Sigmoid colon (tissue), 4 donors: Measurements from ENCODE around the gene MAML1.

Experiments used
- EP300 ChIP-seq, 4 donors: sonication (generic); formaldehyde crosslinking; IDR thresholded peaks; one replicate each; pipeline ENCODE4 v1.6.1; 2017; ENCODE audit warnings: antibody characterized with exemption in 4 of 4
- POLR2A ChIP-seq, 2 donors: fragments of 450-650 bp; IDR thresholded peaks; one replicate each; pipeline ENCODE4 v1.6.1; 2016; ENCODE audit warnings: antibody characterized with exemption in 2 of 2, mild to moderate bottlenecking in 2 of 2, moderate library complexity in 2 of 2
- POLR2AphosphoS5 ChIP-seq, 4 donors: sonication (generic); formaldehyde crosslinking; IDR thresholded peaks; one replicate each; pipeline ENCODE4 v1.6.1; 2017; ENCODE audit warnings: antibody characterized with exemption in 4 of 4
- TF ChIP-seq, protein P1 (sequence below), 4 experiments: fragments of 450-650 bp in 3 of 4; fragments of 200-600 bp in 1 of 4; IDR thresholded peaks; one replicate each; pipeline ENCODE4 v1.5.1; 2016 to 2019; ENCODE audit warnings: antibody characterized with exemption in 4 of 4, mild to moderate bottlenecking in 3 of 4, moderate library complexity in 2 of 4

DNA sequence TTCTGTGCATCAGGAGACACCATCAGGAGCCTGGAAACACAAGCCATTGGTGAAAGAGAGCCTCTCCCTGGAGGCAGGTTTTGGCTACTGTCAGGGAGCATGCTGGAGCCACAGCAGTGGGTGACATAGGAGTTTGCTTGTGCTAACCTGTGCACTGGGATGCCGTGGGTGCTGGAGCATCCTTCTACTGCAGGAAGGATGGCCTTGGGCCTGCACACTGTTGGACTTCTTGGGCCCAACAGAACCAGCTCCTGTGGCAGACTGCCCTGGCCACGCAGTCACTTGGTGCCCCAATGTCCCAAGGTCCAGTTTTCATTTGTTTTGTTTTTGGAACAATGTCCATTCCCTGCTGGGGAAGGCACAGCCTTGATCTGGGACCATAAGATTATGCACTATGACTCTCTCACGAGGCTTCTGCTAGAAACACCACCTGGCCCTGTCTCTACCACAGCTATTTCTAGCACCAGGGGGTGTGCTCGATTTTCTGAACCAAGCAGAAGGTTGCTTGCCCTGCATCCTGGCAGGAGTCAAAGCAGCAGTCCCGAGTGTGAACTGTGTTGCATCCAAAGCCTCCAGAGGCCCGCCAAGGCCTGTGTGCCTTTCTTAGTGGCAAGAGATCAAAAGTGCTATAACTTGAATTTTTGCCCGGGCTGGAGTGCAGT is 55.7 kb downstream of the MAML1 start:
- TF ChIP-seq, protein P1, sequence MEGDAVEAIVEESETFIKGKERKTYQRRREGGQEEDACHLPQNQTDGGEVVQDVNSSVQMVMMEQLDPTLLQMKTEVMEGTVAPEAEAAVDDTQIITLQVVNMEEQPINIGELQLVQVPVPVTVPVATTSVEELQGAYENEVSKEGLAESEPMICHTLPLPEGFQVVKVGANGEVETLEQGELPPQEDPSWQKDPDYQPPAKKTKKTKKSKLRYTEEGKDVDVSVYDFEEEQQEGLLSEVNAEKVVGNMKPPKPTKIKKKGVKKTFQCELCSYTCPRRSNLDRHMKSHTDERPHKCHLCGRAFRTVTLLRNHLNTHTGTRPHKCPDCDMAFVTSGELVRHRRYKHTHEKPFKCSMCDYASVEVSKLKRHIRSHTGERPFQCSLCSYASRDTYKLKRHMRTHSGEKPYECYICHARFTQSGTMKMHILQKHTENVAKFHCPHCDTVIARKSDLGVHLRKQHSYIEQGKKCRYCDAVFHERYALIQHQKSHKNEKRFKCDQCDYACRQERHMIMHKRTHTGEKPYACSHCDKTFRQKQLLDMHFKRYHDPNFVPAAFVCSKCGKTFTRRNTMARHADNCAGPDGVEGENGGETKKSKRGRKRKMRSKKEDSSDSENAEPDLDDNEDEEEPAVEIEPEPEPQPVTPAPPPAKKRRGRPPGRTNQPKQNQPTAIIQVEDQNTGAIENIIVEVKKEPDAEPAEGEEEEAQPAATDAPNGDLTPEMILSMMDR (IDR thresholded peaks at IDR 0.05): no peak
- TF ChIP-seq POLR2A (IDR thresholded peaks at IDR 0.05) (no peak), POLR2AphosphoS5 (IDR thresholded peaks at IDR 0.05) (no peak), EP300 (IDR thresholded peaks at IDR 0.05) (no peak)
